GM18909 (cell line): ENCODE data around the gene GAR1.
"Not testable (repeated sequence)": the region's sequence is repeated elsewhere in the genome, so short reads cannot be mapped to it uniquely, and the experiment has no call there.

Experiments
- ATAC-seq: cut with Tn5 transposase; IDR thresholded peaks from one replicate; pipeline ENCODE4 v1.9.1; 2021; ENCODE audit warnings: mild to moderate bottlenecking; ENCODE audit not compliant: unreplicated experiment, poor library complexity

GAR1 gene

GRCh38 chr4:109815151-109816081, at the start of gene GAR1:
Gene GAR1, plus strand, starts transcription at chr4:109815762. Its CDS starts 403 bp downstream, at chr4:109816165.
- peak; percentile 100 for ATAC-seq

GRCh38 chr4:109782092-109782491, 33.5 kb upstream of the GAR1 start:
- ATAC-seq: not testable (repeated sequence)

GRCh38 chr4:109786846-109787245, 28.7 kb upstream of the GAR1 start:
- ATAC-seq: no peak

- no peak for ATAC-seq
Observed at GRCh38 chr4:109787807-109788206, 27.8 kb upstream of the GAR1 start.

GRCh38 chr4:109795059-109795458, 20.5 kb upstream of the GAR1 start:
- ATAC-seq: no peak

GRCh38 chr4:109798866-109799265, 16.7 kb upstream of the GAR1 start:
- ATAC-seq: no peak

GRCh38 chr4:109801099-109801789, 14.3 kb upstream of the GAR1 start:
- ATAC-seq: no peak

- no peak for ATAC-seq
Observed at GRCh38 chr4:109801895-109802319, 13.7 kb upstream of the GAR1 start, which contains the start of gene CFI. Gene CFI, minus strand, starts transcription at chr4:109801999. Its CDS starts 28 bp downstream, at chr4:109801971.

- ATAC-seq: peak; percentile 77
Observed at GRCh38 chr4:109803924-109804571, 11.5 kb upstream of the GAR1 start.

GRCh38 chr4:109809655-109810054, 5.9 kb upstream of the GAR1 start:
- ATAC-seq: no peak

- ATAC-seq: no peak
Observed at GRCh38 chr4:109810552-109811387, 4.8 kb upstream of the GAR1 start.

GRCh38 chr4:109811707-109812106, 3.9 kb upstream of the GAR1 start:
- ATAC-seq: no peak

- no peak for ATAC-seq
Observed at GRCh38 chr4:109816082-109816442, 500 bp downstream of the GAR1 start.

- no peak for ATAC-seq
Observed at GRCh38 chr4:109816894-109817293, 1.3 kb downstream of the GAR1 start.

- ATAC-seq: no peak
Observed at GRCh38 chr4:109818268-109818667, 2.7 kb downstream of the GAR1 start.

- no peak for ATAC-seq
Observed at GRCh38 chr4:109820563-109820962, 5.0 kb downstream of the GAR1 start.

GRCh38 chr4:109821185-109821584, 5.6 kb downstream of the GAR1 start:
- ATAC-seq: no peak

GRCh38 chr4:109826719-109827118, 11.2 kb downstream of the GAR1 start:
- peak; percentile 79 for ATAC-seq

GRCh38 chr4:109827672-109828071, 12.1 kb downstream of the GAR1 start, which contains the start of gene RRH:
Gene RRH, plus strand, starts transcription at chr4:109827972. Its CDS starts 56 bp downstream, at chr4:109828028.
- no peak for ATAC-seq

- no peak for ATAC-seq
Observed at GRCh38 chr4:109833756-109834155, 18.2 kb downstream of the GAR1 start.
